ENCODE results near the gene SKAP1.

SKAP1 gene

DNA sequence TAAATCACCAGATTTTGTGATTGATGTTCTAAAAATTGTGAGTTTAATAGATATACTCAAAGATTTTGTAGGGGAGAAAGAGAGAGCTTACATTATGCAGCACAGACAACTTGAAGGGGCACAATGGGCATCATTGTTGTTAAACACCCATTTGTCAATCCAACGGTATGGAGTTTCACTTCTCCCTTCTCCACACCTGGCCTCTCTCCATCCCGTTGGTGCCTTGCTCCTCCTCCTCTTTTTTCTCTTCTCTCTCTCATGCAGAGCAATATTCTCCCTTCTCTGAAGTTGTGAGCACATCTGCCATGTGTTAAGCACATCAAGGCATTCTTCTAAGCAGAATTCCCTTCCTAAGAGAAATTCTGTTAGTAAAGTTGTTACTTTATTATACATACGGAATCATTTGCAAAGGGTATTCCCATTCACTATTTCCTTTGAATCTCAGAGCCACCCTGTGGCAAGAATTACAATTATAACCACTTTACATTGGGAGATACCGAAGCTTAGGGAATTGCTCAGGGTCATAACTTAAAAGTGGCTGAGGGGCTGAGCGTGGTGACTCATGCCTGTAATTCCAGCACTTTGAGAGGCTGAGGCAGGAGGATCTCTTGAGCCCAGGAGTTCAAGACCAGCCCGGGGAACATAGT lies 40.5 kb upstream of the SKAP1 start:
- no peaks in the 10 kb centered on the region for H4K20me1 ChIP-seq (ENCODE audit: insufficient read depth, low read length)
- peak overlapping the region; percentile 28; the same call in 1 of the 2 replicates for H3K4me2 ChIP-seq (ENCODE audit: low read depth, low read length)
- H3K79me2 ChIP-seq (ENCODE audit: low read length): no peaks in the 10 kb centered on the region
- peaks cover 53% of the 10 kb centered on the region for H3K4me1 ChIP-seq (ENCODE audit: low read length)
- 0 out of 2 replicates have a peak overlapping the region, but pooled peaks have one; percentile 1 for H2AFZ ChIP-seq (ENCODE audit: low read length)
- no peak for DNase-seq
- H3K27ac ChIP-seq (ENCODE audit: low read length): peak overlapping the region; percentile 6; the same call in 1 of the 2 replicates
- no peaks in the 10 kb centered on the region for H3K9me3 ChIP-seq (replicated peaks; ENCODE audit: insufficient read depth, low read length)
- no peak overlapping the region for H3K4me3 ChIP-seq (ENCODE audit: low read length)
- no peaks in the 10 kb centered on the region for H3K27me3 ChIP-seq (replicated peaks; ENCODE audit: insufficient read depth, low read length)
- H3K36me3 ChIP-seq (replicated peaks; ENCODE audit: insufficient read depth, low read length): no peaks in the 10 kb centered on the region
- H3F3A ChIP-seq (ENCODE audit: insufficient read depth, low read length): peaks cover 15% of the 10 kb centered on the region
- H3K9ac ChIP-seq (ENCODE audit: low read length): no peak overlapping the region
- TF ChIP-seq, protein P1, sequence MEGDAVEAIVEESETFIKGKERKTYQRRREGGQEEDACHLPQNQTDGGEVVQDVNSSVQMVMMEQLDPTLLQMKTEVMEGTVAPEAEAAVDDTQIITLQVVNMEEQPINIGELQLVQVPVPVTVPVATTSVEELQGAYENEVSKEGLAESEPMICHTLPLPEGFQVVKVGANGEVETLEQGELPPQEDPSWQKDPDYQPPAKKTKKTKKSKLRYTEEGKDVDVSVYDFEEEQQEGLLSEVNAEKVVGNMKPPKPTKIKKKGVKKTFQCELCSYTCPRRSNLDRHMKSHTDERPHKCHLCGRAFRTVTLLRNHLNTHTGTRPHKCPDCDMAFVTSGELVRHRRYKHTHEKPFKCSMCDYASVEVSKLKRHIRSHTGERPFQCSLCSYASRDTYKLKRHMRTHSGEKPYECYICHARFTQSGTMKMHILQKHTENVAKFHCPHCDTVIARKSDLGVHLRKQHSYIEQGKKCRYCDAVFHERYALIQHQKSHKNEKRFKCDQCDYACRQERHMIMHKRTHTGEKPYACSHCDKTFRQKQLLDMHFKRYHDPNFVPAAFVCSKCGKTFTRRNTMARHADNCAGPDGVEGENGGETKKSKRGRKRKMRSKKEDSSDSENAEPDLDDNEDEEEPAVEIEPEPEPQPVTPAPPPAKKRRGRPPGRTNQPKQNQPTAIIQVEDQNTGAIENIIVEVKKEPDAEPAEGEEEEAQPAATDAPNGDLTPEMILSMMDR (IDR thresholded peaks at IDR 0.05; ENCODE audit: low read length): no peak
- no peak for TF ChIP-seq EZH2phosphoT487 (IDR thresholded peaks at IDR 0.05; ENCODE audit: low read length)
- no peak for TF ChIP-seq EZH2 (optimal IDR thresholded peaks at IDR 0.05; ENCODE audit: low read depth, low read length)
- no peaks in the 10 kb centered on the region for H3K9me2 ChIP-seq (replicated peaks; ENCODE audit: insufficient read depth, low read length)

DNA sequence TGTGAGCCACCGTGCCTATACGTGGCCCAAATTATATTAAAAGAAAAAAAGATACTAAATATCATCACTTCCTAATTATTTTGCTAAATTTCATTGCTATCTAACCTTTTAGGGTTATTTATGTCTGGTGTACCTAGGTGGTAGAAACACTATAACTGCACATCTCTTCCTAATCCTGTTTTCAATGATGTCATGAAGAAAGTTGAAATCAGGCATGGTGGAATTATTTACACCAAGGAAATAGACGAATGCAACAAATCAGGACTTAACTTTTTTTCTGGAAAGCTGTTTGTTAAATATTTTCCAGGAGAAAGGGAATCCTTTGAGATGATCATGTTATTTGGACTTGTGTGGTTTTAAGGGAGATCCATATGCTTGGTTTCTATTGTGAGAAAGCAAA lies 39.2 kb upstream of the SKAP1 start:
- Histone ChIP-seq H3K4me3 (ENCODE audit: low read length) (no peak overlapping the region), H3K36me3 (replicated peaks; ENCODE audit: insufficient read depth, low read length) (no peaks in the 10 kb centered on the region), H3K27me3 (replicated peaks; ENCODE audit: insufficient read depth, low read length) (no peaks in the 10 kb centered on the region), H4K20me1 (ENCODE audit: insufficient read depth, low read length) (no peaks in the 10 kb centered on the region), H3K9me3 (replicated peaks; ENCODE audit: insufficient read depth, low read length) (no peaks in the 10 kb centered on the region), H3K79me2 (ENCODE audit: low read length) (no peaks in the 10 kb centered on the region), H3K4me1 (ENCODE audit: low read length) (peaks cover 64% of the 10 kb centered on the region), H3K4me2 (ENCODE audit: low read depth, low read length) (no peak overlapping the region), H3F3A (ENCODE audit: insufficient read depth, low read length) (peaks cover 19% of the 10 kb centered on the region), H3K9me2 (replicated peaks; ENCODE audit: insufficient read depth, low read length) (no peaks in the 10 kb centered on the region), H3K9ac (ENCODE audit: low read length) (no peak overlapping the region), H2AFZ (ENCODE audit: low read length) (no peak overlapping the region), H3K27ac (ENCODE audit: low read length) (no peak overlapping the region; the same call in 1 of the 2 replicates)
- no peak for DNase-seq
- TF ChIP-seq, protein P1 (IDR thresholded peaks at IDR 0.05; ENCODE audit: low read length): no peak
- no peak for TF ChIP-seq EZH2phosphoT487 (IDR thresholded peaks at IDR 0.05; ENCODE audit: low read length)
- TF ChIP-seq EZH2 (optimal IDR thresholded peaks at IDR 0.05; ENCODE audit: low read depth, low read length): no peak

DNA sequence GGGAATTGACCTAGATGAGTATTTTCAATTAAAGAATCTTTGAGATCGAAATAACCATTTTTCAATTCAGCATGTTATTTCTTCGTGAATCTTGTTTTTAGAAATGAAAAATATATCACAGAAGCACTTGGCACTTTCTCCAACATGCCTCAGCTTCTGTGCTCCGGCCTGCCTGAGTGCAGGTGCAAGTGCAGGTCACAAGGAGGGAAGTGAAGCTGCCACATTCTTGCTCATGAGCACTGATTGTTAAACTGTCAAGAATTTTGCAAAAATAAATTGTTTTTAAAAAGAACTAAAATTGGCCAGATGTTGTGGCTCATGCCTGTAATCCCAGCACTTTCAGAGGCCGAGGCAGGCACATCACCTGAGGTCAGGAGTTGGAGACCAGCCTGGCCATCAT lies 38.3 kb upstream of the SKAP1 start:
- Histone ChIP-seq H3K9ac (ENCODE audit: low read length) (no peak overlapping the region), H3K4me1 (ENCODE audit: low read length) (peaks cover 73% of the 10 kb centered on the region), H3K79me2 (ENCODE audit: low read length) (no peaks in the 10 kb centered on the region)

More for the DNA sequence above, 38.3 kb upstream of the SKAP1 start:
- H3K4me2 ChIP-seq (ENCODE audit: low read depth, low read length): peak overlapping the region; percentile 18
- no peaks in the 10 kb centered on the region for H3K36me3 ChIP-seq (replicated peaks; ENCODE audit: insufficient read depth, low read length)
- no peaks in the 10 kb centered on the region for H4K20me1 ChIP-seq (ENCODE audit: insufficient read depth, low read length)
- DNase-seq: peak; percentile 79
- no peaks in the 10 kb centered on the region for H3K27me3 ChIP-seq (replicated peaks; ENCODE audit: insufficient read depth, low read length)
- TF ChIP-seq EZH2phosphoT487 (IDR thresholded peaks at IDR 0.05; ENCODE audit: low read length) (no peak), EZH2 (optimal IDR thresholded peaks at IDR 0.05; ENCODE audit: low read depth, low read length) (no peak)
- TF ChIP-seq, protein P1 (IDR thresholded peaks at IDR 0.05; ENCODE audit: low read length): no peak
- peak overlapping the region; percentile 37; the same call in 1 of the 2 replicates for H3K27ac ChIP-seq (ENCODE audit: low read length)
- H3K4me3 ChIP-seq (ENCODE audit: low read length): no peak overlapping the region
- H3K9me3 ChIP-seq (replicated peaks; ENCODE audit: insufficient read depth, low read length): no peaks in the 10 kb centered on the region
- H3K9me2 ChIP-seq (replicated peaks; ENCODE audit: insufficient read depth, low read length): no peaks in the 10 kb centered on the region
- peaks cover 22% of the 10 kb centered on the region for H3F3A ChIP-seq (ENCODE audit: insufficient read depth, low read length)
- H2AFZ ChIP-seq (ENCODE audit: low read length): no peak overlapping the region
